Stomach (tissue), 9 donors: ENCODE measurements around the gene GALNT17. TPM values are rescaled to one million over a fixed set of nuclear protein-coding genes. Genes with fewer than 3 reads are reported as not detected.

Experiments used
- DNase-seq, 2 donors: peaks; one replicate each; pipeline versions ENCODE4 v3.0.0 to v3.0.0-alpha.2; 2013 to 2019
- H3K27ac ChIP-seq, 5 donors: fragments of 200-600 bp in 4 of 5; sonication (generic) in 4 of 5; one replicate each; pipeline ENCODE4 v1.5.1; 2013 to 2019; ENCODE audit warnings: mild to moderate bottlenecking in 1 of 5, moderate library complexity in 1 of 5
- H3K27me3 ChIP-seq, 3 donors: fragments of 200-600 bp; sonication (generic); one replicate each; pipeline ENCODE4 v1.5.1; 2017 to 2019; ENCODE audit warnings: mixed run types in 1 of 3
- H3K36me3 ChIP-seq, 4 donors: fragments of 200-600 bp; sonication (generic); 1 replicate in 3 of 4; 2 replicates in 1 of 4; pipeline ENCODE4 v1.5.1; 2016 to 2019
- H3K4me1 ChIP-seq, 4 donors: fragments of 200-600 bp; sonication (generic); one replicate each; pipeline ENCODE4 v1.5.1; 2016 to 2019
- H3K4me3 ChIP-seq, 4 donors: fragments of 200-600 bp; sonication (generic) in 3 of 4; one replicate each; pipeline ENCODE4 v1.5.1; 2016 to 2019; ENCODE audit warnings: mild to moderate bottlenecking in 1 of 4
- H3K9me3 ChIP-seq, 4 donors: fragments of 200-600 bp; sonication (generic); one replicate each; pipeline ENCODE4 v1.5.1; 2016 to 2019
- EP300 ChIP-seq: sonication (generic); formaldehyde crosslinking; IDR thresholded peaks from one replicate; pipeline ENCODE4 v1.6.1; 2017; ENCODE audit warnings: antibody characterized with exemption
- POLR2A ChIP-seq, 4 donors: fragments of 450-650 bp; IDR thresholded peaks; one replicate each; pipeline ENCODE4 v1.6.1; 2016; ENCODE audit warnings: antibody characterized with exemption in 4 of 4, control low read depth in 2 of 4, mild to moderate bottlenecking in 1 of 4, moderate library complexity in 1 of 4
- POLR2AphosphoS5 ChIP-seq, 3 donors: sonication (generic); formaldehyde crosslinking; IDR thresholded peaks; one replicate each; pipeline ENCODE4 v1.6.1; 2016; ENCODE audit warnings: antibody characterized with exemption in 3 of 3
- WGBS, 5 donors: extraction: QIAGEN DNeasy Blood & Tissue Kit in 3 of 5; methylation state at CpG; one replicate each; pipeline versions ENCODE4 v1.1.5 to v1.1.7; 2013 to 2018; 5-methylcytosine and 5-hydroxymethylcytosine counted together
- intact Hi-C: fragments of 100-400 bp; cut with DNase I; formaldehyde crosslinking; loops from one replicate; pipeline ENCODE4 v1.15.1; 2023; ENCODE audit warnings: low total_unique reads
- polyA plus RNA-seq, 3 donors: library from polyadenylated mRNA; stranded (reverse); fragments of 200-250 nt; gene quantifications; one replicate each; pipeline ENCODE4 v1.2.3, GENCODE V29; 2013
- total RNA-seq, 5 donors: library from RNA; depleted of rRNA; stranded (reverse); fragments of >200 nt; gene quantifications; one replicate each; pipeline versions ENCODE4 v1.1.0 to v1.2.3, GENCODE V29; 2014 to 2016
- TF ChIP-seq, protein P1 (sequence below), 7 experiments: fragments of 450-650 bp in 4 of 7; fragments of 200-600 bp in 3 of 7; sonication (generic) in 3 of 7; IDR thresholded peaks; one replicate each; pipeline ENCODE4 v1.5.1; 2016 to 2019; ENCODE audit warnings: antibody characterized with exemption in 7 of 7, control low read depth in 2 of 7, mild to moderate bottlenecking in 1 of 7
- donor health status: healthy with polysubstance abuse.
- donor health status: Bipolar disorder and iron deficiency.
- donor health status: healthy.

GALNT17 gene
- total and polyA plus RNA-seq, 8 donors, result 0.76 to 12.5 (median 1.6) TPM; not detected in 1

GRCh38 chr7:71408271-71408670, 276.3 kb downstream of the GALNT17 start:
- intact Hi-C loops, result no loop called here
- no peaks in the 10 kb centered on the region for H3K36me3 ChIP-seq
- H3K9me3 ChIP-seq, result peaks cover 0 to 39% (median 20%) of the 10 kb centered on the region in 4 donors
- no peak overlapping the region for H3K27ac ChIP-seq
- TF ChIP-seq EP300 (no peak), POLR2A (IDR thresholded peaks at IDR 0.05) (no peak)
- no peaks in the 10 kb centered on the region for H3K27me3 ChIP-seq
- DNase-seq, result no peak
- H3K4me1 ChIP-seq, result no peaks in the 10 kb centered on the region
- no peak overlapping the region for H3K4me3 ChIP-seq
- 82 to 87% (median 84%) methylated on average over 6 of the region's 6 CpGs for WGBS, 5 donors

DNA sequence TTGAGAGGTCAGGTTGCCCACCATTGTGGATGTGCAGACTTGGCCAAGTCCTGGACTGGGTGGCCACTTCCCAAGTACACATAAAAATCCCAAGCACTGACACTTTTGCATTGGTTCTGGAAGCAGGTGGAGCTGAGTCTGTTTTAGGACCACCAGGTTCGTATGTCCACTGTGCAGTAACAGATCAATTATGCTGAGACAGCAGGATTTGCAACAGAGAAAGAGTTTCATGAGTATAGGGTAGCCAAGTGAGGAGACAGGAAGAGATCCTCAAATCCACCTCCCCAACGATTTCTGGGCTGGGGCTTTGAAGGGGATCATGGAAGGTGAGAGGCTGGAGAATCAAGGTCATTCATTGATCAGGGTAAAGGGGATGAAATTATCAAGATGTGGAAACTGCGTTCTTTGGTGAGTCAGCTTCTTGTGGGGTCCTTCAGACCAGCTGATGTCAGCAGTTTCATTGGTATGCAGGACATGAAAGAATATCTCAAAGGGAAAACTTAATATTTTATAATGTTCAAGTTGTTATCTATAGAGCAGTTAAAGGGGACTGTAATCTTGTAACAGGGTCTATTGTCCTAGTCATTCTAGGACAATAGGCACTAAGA, 277.7 kb downstream of the GALNT17 start:
- no peak overlapping the region for H3K27ac ChIP-seq
- H3K9me3 ChIP-seq, result peaks cover 0 to 39% (median 21%) of the 10 kb centered on the region in 4 donors
- DNase-seq, result no peak
- H3K27me3 ChIP-seq, result no peaks in the 10 kb centered on the region
- no peak overlapping the region for H3K4me3 ChIP-seq
- no peaks in the 10 kb centered on the region for H3K36me3 ChIP-seq
- no peak for TF ChIP-seq POLR2A (IDR thresholded peaks at IDR 0.05)
- no peaks in the 10 kb centered on the region for H3K4me1 ChIP-seq
- intact Hi-C loops, result no loop called here
- 61 to 82% (median 65%) methylated on average over 3 of the region's 3 CpGs for WGBS, 5 donors

GRCh38 chr7:71411475-71411874, 279.5 kb downstream of the GALNT17 start:
- intact Hi-C loops, result no loop called here

DNA sequence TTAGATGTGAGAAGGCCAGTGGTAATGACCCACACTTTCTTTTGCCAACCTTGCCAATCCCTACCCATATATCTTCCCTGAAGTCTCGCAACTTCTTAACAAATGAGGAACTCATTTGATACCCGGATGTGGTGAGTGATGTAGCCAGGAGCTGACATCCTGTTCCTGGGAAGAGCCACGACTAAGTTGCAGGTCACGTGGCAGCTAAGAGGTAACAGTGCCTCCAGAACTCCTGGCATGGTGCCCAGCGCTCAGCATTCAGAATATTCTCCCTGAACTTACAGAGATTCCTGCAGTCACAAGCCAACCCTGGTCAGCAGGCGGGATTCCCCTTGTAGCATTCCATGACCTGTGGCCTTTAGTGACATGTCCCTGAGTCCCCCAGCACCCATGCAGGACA, 282.5 kb downstream of the GALNT17 start:
- TF ChIP-seq POLR2A (IDR thresholded peaks at IDR 0.05), result no peak
- TF ChIP-seq, protein P1, sequence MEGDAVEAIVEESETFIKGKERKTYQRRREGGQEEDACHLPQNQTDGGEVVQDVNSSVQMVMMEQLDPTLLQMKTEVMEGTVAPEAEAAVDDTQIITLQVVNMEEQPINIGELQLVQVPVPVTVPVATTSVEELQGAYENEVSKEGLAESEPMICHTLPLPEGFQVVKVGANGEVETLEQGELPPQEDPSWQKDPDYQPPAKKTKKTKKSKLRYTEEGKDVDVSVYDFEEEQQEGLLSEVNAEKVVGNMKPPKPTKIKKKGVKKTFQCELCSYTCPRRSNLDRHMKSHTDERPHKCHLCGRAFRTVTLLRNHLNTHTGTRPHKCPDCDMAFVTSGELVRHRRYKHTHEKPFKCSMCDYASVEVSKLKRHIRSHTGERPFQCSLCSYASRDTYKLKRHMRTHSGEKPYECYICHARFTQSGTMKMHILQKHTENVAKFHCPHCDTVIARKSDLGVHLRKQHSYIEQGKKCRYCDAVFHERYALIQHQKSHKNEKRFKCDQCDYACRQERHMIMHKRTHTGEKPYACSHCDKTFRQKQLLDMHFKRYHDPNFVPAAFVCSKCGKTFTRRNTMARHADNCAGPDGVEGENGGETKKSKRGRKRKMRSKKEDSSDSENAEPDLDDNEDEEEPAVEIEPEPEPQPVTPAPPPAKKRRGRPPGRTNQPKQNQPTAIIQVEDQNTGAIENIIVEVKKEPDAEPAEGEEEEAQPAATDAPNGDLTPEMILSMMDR (IDR thresholded peaks at IDR 0.05), result no peak
- TF ChIP-seq POLR2AphosphoS5 (IDR thresholded peaks at IDR 0.05), result no peak
- H3K9me3 ChIP-seq, result peaks cover 0 to 32% (median 14%) of the 10 kb centered on the region in 4 donors
- 59 to 76% (median 70%) methylated on average over 6 of the region's 6 CpGs for WGBS, 5 donors
- intact Hi-C loops, result no loop called here
- DNase-seq, result peak in 1 of 2 donors; percentile 8
- no peaks in the 10 kb centered on the region for H3K36me3 ChIP-seq
- no peaks in the 10 kb centered on the region for H3K4me1 ChIP-seq
- H3K27ac ChIP-seq, result no peak overlapping the region
- no peaks in the 10 kb centered on the region for H3K27me3 ChIP-seq
- H3K4me3 ChIP-seq, result no peak overlapping the region

More at GRCh38 chr7:71411475-71411874, 279.5 kb downstream of the GALNT17 start:
- no peak for DNase-seq
- TF ChIP-seq EP300 (no peak), POLR2AphosphoS5 (IDR thresholded peaks at IDR 0.05) (no peak), POLR2A (IDR thresholded peaks at IDR 0.05) (no peak)
- TF ChIP-seq, protein P1 (IDR thresholded peaks at IDR 0.05), result no peak
- H3K27me3 ChIP-seq, result no peaks in the 10 kb centered on the region
- 71 to 79% (median 78%) methylated on average over 3 of the region's 3 CpGs for WGBS, 5 donors
- no peak overlapping the region for H3K4me3 ChIP-seq
- no peak overlapping the region for H3K27ac ChIP-seq
- no peaks in the 10 kb centered on the region for H3K36me3 ChIP-seq
- H3K9me3 ChIP-seq, result peaks cover 0 to 39% (median 22%) of the 10 kb centered on the region in 4 donors
- no peaks in the 10 kb centered on the region for H3K4me1 ChIP-seq

DNA sequence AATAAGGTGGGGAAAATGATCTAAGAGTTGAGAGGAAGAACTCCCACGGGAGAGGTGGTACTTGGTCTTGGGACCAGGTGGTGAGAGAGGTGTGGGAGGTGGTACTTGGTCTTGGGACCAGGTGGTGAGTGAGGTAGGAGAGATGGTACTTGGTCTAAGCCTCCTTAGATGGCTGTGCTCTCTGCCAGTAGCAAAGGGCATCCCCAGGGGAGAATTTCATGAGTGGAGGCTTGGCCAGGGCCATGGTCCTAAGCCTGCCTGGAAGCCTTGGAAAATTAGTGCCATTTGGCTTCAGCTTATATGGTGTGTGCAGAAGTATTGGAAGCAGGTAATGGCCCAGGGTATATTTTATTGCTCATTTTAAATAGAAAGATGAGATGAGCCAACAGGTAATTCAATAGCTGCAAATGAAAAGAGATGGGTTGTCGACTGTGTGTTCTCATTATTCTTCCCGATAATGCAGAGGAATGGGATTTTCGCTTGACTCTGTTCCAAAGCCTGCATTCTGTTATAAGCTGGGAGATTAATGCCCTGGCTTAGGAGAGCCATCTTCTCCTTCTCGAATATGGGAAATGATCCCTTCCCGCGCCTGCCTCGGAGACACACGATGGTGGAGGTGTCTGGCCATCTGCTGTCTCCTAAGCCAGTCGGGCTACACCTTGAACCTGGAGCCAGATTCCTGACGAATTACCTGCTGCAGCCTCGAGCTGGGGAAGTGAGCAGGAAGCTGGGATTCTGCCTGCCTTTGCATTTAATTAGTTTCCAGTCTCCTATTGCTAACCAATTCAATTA, 287.8 kb downstream of the GALNT17 start:
- H3K4me1 ChIP-seq, result no peaks in the 10 kb centered on the region
- 72 to 81% (median 76%) methylated on average over 12 of the region's 12 CpGs for WGBS, 5 donors
- H3K4me3 ChIP-seq, result no peak overlapping the region
- DNase-seq, result no peak
- TF ChIP-seq EP300 (no peak), POLR2A (IDR thresholded peaks at IDR 0.05) (no peak), POLR2AphosphoS5 (IDR thresholded peaks at IDR 0.05) (no peak)
- TF ChIP-seq, protein P1 (IDR thresholded peaks at IDR 0.05), result no peak
- intact Hi-C loops, result no loop called here
- no peaks in the 10 kb centered on the region for H3K27me3 ChIP-seq
- H3K36me3 ChIP-seq, result no peaks in the 10 kb centered on the region
- peaks cover 0 to 27% (median 11%) of the 10 kb centered on the region in 4 donors for H3K9me3 ChIP-seq
- no peak overlapping the region for H3K27ac ChIP-seq
